NCI-H1436 (cell line): ENCODE measurements around the gene PRKG2.
A peak's percentile ranks its signal among the peaks of the same experiment; 100 is the strongest.

Experiments used
- DNase-seq: peaks from one replicate; lab custom pipeline; 2025; lab: John Stamatoyannopoulos, UW

Gene PRKG2

GRCh38 chr4:81218206-81218605 is 3.2 kb upstream of the PRKG2 start:
- no peak for DNase-seq

DNA sequence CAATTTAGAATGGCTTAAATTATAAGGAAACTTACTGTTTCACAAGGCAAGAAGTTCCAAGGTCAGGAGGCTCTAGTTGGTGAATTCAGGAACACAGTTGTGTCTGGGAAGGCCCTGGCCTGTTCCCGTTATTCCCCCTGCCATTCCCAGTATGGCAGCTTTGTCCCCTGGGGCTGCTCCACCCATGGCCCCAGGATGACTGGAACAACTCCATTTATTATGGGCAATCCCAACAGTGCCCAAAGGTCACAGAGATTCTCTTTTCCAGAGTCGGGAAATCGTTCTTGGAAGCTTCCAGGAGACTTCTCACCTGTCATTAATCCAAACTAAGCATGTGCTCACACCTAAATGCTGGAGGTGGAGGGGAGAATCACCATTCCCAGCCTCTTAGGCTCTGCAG is 2.8 kb upstream of the PRKG2 start:
- no peak for DNase-seq

DNA sequence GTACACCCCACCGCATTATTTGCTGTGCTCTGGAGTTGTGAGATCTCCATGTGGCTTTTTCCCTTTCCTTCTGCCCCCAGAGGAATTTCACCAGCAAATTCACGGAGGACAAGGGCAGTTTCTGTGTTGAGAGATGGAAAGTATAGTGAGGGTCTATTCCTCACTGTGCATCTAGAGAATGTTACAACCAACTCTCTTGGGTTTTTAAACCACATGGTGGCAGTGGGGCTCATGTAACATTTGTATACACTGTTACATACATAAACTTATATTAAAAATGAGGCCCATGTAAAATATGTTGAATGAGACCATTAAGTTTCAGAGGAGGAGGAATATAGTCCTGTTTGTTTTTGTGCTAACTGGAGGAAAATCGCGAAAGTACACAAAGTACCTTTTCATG is 909 bp upstream of the PRKG2 start:
- no peak for DNase-seq

- DNase-seq: no peak
Measured at GRCh38 chr4:81214144-81214880, 710 bp downstream of the PRKG2 start.

GRCh38 chr4:81213671-81214070 is 1.4 kb downstream of the PRKG2 start:
- no peak for DNase-seq

DNA sequence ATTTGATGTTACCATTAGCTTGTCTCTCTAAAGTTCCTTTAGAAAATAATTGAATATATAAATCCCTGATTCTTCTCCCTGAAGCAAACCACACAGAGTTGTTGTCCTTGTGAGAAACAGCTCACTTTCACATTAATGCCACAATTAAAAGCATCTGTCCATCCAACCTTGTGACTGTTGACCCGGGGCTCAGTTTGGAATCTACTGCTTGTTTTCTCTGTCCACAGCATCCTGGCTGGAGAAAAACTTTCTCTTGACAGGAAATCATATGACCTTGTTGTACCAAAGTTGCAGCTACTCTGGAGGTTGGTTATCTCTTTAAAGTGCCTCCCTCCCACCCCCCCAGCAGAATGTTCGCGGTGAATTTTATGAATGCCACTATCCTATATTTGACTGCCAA is 3.1 kb downstream of the PRKG2 start:
- DNase-seq: no peak

DNA sequence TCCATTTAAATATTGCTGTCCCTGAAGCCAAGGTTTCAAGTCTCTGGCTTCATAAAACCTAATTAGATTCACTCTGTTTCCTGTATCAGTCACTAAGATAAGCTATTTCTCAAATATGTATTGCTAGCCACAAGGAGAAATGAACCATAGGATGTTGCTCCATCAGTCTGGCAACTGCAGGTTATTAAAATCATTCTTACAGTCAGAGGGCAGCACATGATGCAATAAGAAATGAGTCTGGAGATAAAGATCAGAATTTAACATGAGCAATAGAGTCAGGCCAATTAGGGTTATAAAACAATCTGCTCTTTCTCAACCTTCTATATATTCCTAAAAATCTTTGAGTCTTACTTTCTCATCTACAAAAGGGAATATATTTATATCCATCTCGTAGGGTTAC is 7.2 kb downstream of the PRKG2 start:
- DNase-seq: no peak

DNA sequence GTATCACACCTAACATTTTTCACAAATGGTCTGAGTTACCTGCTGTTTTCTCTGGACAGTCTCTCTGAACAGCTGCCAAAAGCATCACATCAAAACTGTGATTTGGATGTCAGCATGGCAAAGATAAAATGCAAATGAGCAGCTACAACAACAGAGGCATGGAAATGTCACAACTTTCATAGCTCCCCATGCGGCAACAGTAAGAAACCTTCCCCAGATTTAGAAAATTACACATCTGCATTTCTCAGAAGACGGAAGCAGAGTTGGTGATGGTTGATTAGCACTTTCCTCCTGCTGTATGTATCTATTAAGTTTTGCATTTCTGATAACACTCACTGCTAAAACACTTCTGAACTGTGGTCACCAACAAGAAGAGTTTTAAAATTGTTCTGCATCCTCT is 9.7 kb downstream of the PRKG2 start:
- DNase-seq: no peak

DNA sequence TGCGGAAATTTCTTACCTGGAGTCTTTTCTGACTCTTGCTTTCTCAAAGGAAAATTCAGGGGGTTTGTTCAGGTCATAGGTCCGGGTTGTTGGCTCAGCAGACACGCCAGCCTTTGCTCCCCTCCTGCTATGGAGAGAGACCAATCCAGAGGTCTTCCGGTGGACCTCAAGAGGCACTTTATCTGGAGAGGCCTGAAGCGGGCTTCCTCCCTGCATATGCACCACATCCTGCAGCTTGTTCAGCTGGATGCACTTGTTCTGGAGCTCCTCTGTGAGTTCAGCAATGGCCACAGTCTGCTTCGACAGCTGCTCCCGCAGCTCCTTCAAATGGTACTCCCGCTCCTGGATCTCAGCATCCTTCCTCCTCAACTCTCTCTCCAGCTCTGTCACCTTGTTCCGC is 10.5 kb downstream of the PRKG2 start:
- DNase-seq: no peak

DNA sequence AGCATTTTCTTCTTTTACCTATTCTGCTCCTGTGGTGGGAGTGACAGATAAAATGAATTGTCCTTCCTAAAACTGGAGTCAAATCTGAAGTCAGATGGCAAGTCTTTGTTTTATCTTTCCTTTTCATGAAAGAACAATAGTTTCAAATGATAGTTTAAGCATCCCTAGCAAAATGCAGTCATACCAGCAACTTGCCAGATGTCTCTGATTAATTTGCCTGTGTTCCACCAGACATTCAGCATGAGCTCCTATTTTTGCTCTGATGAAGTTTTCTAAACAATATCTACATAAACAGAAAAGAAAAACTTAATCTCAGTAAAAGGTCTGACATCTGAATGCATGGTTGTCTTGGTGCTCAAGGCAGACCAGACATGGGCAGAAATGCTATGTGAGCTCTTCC is 15.2 kb downstream of the PRKG2 start:
- no peak for DNase-seq

DNA sequence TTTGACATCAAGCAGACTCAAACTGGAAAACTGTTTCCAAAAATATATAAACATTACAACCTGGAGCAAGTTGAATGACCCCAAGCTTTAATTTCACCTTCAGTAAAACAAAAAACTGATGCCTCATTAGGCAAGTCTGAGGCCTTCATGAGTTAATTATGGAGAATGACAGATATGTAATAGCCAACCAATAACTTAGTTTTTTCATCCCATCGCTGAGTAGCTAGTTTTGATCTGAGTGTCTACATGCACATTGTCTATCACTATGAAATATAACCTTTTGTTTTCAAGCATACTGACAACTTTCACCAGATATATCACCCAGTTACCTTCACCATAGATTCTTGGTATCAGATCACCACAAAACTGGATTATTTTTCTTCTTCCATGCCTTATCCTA is 16.4 kb downstream of the PRKG2 start:
- no peak for DNase-seq

DNA sequence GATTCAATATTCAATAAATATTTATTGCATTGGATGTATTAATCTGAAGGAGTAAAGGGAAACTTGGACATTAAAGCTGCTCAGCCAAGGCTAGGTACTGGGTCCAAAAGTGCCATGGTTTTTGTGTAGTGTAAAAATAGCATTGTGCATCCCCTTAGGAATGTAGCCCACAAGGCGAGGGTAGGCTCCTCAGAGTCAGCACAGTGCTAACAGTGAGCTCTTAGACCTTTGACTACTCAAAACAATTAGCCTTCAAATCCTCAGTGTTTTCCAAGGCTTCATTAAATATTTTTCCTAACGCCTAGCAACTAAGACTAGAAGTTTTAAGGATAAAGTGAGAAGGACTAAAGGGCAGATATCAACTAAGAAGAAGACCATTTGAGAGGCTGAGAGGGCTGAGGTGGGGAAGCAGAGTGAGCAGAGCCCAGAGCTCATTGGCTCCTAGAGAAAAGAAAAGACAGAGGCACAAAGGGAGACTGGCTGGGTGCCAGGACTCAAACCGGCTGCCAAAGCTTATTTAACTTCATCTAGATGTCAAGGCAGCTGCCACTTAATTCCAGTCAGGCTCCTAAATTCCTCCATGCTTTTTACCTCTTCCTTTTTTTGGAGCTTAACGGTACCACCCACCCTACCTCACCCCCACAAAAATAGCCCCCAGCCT is 17.0 kb downstream of the PRKG2 start:
- DNase-seq: peak; percentile 34

GRCh38 chr4:81196126-81196650 is 18.8 kb downstream of the PRKG2 start:
- no peak for DNase-seq

GRCh38 chr4:81195475-81195874 is 19.5 kb downstream of the PRKG2 start:
- no peak for DNase-seq

GRCh38 chr4:81194286-81194685 is 20.7 kb downstream of the PRKG2 start:
- DNase-seq: no peak

DNA sequence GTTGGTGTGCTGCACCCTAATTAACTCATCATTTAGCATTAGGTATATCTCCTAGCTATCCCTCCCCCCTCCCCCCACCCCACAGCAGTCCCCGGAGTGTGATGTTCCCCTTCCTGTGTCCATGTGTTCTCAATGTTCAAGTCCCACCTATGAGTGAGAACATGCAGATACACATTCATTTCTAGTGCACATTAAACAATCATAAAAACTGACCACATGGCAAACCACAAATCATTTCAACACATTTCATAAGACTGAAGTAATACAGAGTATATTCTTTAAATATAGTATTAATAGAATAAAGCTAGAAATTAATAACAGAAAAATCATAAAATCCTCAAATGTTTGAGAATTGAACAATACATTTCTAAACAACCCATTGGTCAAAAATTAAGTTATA is 34.1 kb downstream of the PRKG2 start:
- no peak for DNase-seq

DNA sequence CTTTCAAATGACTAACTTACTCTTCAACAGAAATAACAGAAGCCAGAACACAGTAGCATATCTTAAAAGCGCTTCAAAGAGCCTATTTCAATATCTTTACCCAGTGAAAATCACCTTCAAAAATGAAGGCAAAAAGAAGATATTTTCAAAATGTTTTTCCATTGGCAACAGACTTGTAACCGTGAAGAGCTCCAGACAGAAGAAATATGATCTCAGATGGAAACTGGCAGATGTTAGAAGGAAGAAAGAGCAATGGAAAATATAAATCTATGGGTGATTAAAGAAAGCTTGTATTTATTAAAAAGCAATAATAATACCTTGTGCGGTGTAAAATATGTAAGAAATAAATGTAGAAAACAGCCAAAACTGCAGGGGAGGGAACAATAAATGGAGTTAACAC is 35.7 kb downstream of the PRKG2 start:
- DNase-seq: no peak

- no peak for DNase-seq
Measured at GRCh38 chr4:81173213-81173612, 41.8 kb downstream of the PRKG2 start.

DNA sequence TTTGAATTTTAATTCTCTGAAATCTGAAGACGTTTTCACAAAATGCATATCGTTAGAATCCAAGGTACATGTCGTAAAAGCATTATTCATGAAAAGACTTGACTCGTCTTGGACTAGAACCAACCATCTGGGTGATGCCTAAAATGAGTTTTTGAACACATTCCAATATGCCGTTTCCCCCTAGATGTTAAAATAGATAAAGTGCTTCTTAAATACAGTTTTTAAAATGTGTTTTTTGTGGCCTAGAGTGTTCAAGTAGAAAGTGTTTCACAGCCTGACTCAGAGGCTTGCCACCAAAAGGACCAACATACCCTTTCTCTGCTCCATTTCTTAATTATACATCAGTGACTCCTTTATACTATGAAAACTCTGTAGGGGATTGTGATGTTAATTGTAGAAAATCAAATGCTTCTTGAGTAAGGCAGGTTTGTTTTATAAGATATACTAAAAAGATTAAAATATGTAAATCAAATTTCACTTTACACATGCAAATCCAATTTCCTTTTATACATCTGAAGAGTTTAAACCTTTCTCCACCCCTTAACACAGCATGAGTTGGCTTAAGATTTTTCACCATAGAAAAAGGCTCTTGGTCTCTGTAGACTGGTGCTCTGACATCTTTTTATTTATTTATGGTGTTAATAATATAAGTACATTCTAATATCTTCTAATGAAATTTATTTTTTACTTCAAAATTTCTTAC is 48.4 kb downstream of the PRKG2 start:
- DNase-seq: no peak

GRCh38 chr4:81165861-81166430 is 49.1 kb downstream of the PRKG2 start:
- no peak for DNase-seq

DNA sequence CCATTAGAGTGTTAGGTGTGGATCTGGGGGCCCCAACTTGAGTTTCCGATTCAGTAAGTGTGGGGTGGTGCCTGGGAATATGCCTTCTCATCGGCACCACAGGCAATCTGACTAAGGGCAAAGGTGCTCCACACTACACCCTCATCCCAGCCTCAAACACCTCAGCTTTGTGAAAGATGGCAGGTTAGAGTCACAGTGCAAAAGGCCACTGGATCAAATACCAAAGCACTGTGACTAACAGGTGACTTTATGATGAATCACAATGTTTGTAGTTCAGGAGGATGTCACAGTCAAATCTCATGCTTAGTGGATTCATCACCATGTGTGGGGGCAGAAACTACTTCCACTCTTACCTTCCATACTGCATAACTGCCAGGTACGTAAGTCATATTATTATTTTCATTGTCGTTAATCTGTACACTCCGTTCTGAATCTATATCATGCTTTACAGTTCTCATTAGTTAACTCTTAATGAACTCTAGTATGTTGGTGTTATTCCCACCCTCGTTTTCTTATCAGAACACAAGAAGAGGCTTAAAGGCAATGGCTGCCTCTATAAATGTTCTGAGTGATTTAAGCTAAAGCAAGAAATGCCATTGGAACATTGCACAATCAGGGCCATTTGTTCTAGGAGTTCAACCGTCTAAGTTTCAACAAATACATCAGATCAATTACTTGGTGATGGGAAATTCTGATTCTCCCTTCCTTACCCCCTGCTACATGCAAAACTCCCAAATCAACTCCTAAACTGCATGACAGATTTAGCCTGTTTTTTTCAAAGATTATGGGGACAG is 50.2 kb downstream of the PRKG2 start:
- DNase-seq: no peak

GRCh38 chr4:81164126-81164525 is 50.9 kb downstream of the PRKG2 start:
- DNase-seq: no peak
